HG03108 (cell line): ENCODE measurements around the gene FBLN1.

ENCODE experiments used
- ATAC-seq: cut with Tn5 transposase; IDR thresholded peaks from one replicate; pipeline ENCODE4 v1.9.1; 2021; ENCODE audit warnings: moderate library complexity; ENCODE audit not compliant: unreplicated experiment

FBLN1 gene

GRCh38 chr22:45629469-45630089 is 126.9 kb downstream of the FBLN1 start:
- ATAC-seq = no peak

GRCh38 chr22:45630436-45630835 is 127.8 kb downstream of the FBLN1 start:
- no peak for ATAC-seq

- no peak for ATAC-seq
These were observed 128.6 kb downstream of the FBLN1 start for GRCh38 chr22:45631140-45631840.

- ATAC-seq = no peak
These were observed 129.2 kb downstream of the FBLN1 start for GRCh38 chr22:45631841-45632238.

- ATAC-seq = no peak
These were observed 130.3 kb downstream of the FBLN1 start for GRCh38 chr22:45632791-45633515.

- no peak for ATAC-seq
These were observed 134.0 kb downstream of the FBLN1 start for GRCh38 chr22:45636683-45637082.

GRCh38 chr22:45638197-45638596 is 135.5 kb downstream of the FBLN1 start:
- no peak for ATAC-seq

- ATAC-seq = no peak
These were observed 136.4 kb downstream of the FBLN1 start for GRCh38 chr22:45638834-45639746.

- no peak for ATAC-seq
These were observed 137.0 kb downstream of the FBLN1 start for GRCh38 chr22:45639747-45640102.

- no peak for ATAC-seq
These were observed 137.7 kb downstream of the FBLN1 start for GRCh38 chr22:45640291-45640940.

- no peak for ATAC-seq
These were observed 138.4 kb downstream of the FBLN1 start for GRCh38 chr22:45640941-45641621.

GRCh38 chr22:45642986-45643385 is 140.3 kb downstream of the FBLN1 start:
- ATAC-seq = no peak

GRCh38 chr22:45644714-45645113 is 142.0 kb downstream of the FBLN1 start:
- no peak for ATAC-seq

- ATAC-seq = no peak
These were observed 142.5 kb downstream of the FBLN1 start for GRCh38 chr22:45645150-45645525.

- no peak for ATAC-seq
These were observed 143.1 kb downstream of the FBLN1 start for GRCh38 chr22:45645526-45646414.

GRCh38 chr22:45647532-45648225 is 145.0 kb downstream of the FBLN1 start:
- ATAC-seq = no peak

GRCh38 chr22:45648301-45649117 is 145.8 kb downstream of the FBLN1 start:
- ATAC-seq = no peak

- no peak for ATAC-seq
These were observed 147.1 kb downstream of the FBLN1 start for GRCh38 chr22:45649809-45650208.
